GM13976 (cell line): ENCODE results near the gene NCOA4.

Source experiments
- DNase-seq: peaks from one replicate; pipeline ENCODE4 v3.0.0; 2012; ENCODE audit warnings: low spot score
- CTCF ChIP-seq: IDR thresholded peaks from 2 replicates; pipeline ENCODE4 v1.5.1; 2012; ENCODE audit warnings: borderline replicate concordance, mild to moderate bottlenecking; ENCODE audit not compliant: insufficient read depth; ENCODE audit errors: extremely low read depth, missing control alignments, control extremely low read depth
- in situ Hi-C: fragments of 300-500 bp; cut with MboI; formaldehyde crosslinking; loops from one replicate; pipeline ENCODE4 v1.12.0; 2022; ENCODE audit warnings: low sequenced_read_pairs, mixed read lengths, inconsistent platforms; ENCODE audit not compliant: unreplicated experiment

NCOA4 gene

GRCh38 chr10:46030091-46030937 lies at the start of gene NCOA4:
NCOA4 (minus strand) TSS chr10:46030623; CDS start chr10:46016680, 13,943 bp downstream.
- in situ Hi-C loops, result no loop called here
- TF ChIP-seq CTCF, result peak; percentile 83
- DNase-seq, result peak; percentile 98

- in situ Hi-C loops, result no loop called here
- no peak for TF ChIP-seq CTCF
- no peak for DNase-seq
These were observed 49.6 kb upstream of the NCOA4 start for GRCh38 chr10:46079831-46080585.

GRCh38 chr10:46077731-46078413 lies 47.4 kb upstream of the NCOA4 start:
- no peak for DNase-seq
- in situ Hi-C loops, result no loop called here
- no peak for TF ChIP-seq CTCF

GRCh38 chr10:46077141-46077554 lies 46.7 kb upstream of the NCOA4 start:
- in situ Hi-C loops, result no loop called here
- no peak for TF ChIP-seq CTCF
- DNase-seq, result no peak

GRCh38 chr10:46075869-46076268 lies 45.4 kb upstream of the NCOA4 start:
- no peak for DNase-seq
- TF ChIP-seq CTCF, result no peak
- in situ Hi-C loops, result no loop called here

GRCh38 chr10:46074196-46074946 lies 43.9 kb upstream of the NCOA4 start:
- DNase-seq, result no peak
- TF ChIP-seq CTCF, result no peak
- in situ Hi-C loops, result no loop called here
